Measurements from ENCODE around the gene MATN3.
"Not testable (repeated sequence)": the region's sequence is repeated elsewhere in the genome, so short reads cannot be mapped to it uniquely, and the experiment has no call there.

Gene MATN3, protein sequence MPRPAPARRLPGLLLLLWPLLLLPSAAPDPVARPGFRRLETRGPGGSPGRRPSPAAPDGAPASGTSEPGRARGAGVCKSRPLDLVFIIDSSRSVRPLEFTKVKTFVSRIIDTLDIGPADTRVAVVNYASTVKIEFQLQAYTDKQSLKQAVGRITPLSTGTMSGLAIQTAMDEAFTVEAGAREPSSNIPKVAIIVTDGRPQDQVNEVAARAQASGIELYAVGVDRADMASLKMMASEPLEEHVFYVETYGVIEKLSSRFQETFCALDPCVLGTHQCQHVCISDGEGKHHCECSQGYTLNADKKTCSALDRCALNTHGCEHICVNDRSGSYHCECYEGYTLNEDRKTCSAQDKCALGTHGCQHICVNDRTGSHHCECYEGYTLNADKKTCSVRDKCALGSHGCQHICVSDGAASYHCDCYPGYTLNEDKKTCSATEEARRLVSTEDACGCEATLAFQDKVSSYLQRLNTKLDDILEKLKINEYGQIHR

DNA sequence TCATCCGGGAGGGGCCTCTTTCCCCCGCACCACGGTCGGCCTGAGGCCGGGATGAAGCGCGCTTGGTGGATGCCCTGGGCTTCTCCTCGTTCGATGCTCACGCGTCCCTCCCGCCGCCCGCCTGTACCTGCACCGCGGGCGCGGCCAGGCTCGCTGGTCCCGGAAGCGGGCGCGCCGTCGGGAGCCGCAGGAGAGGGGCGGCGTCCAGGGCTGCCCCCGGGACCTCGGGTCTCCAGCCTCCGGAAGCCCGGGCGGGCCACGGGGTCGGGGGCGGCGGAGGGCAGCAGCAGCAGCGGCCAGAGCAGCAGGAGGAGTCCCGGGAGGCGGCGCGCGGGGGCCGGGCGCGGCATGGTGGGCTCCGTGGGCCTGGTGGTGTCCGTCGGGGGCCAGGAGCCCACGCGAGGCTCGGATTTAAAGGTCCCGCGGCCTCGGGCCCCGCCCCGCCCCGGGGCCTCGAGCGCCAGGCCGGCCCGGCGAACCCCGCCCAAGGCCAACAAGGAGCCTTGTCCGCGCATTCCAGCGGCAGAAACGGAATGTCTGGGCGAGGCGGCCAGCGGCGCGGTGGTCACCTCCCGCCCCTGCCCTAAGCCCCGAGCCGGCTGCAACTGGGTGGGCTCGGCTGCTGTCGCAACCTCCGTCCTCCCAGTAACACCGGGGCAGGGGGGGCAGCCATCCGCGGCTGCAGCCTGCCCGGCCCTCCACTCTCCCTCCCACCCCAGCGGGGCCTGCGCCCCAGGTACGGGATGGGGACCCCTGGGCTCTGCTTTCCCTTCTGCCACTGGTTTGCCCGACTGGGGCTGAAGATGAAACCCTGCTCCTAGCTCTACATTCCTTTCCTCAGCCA is at the start of gene MATN3:
TSS of gene MATN3 (minus strand) at position 387 of the 844 bp plus-strand sequence. CDS start at position 350, 37 bp downstream.
- no peak for DNase-seq

DNA sequence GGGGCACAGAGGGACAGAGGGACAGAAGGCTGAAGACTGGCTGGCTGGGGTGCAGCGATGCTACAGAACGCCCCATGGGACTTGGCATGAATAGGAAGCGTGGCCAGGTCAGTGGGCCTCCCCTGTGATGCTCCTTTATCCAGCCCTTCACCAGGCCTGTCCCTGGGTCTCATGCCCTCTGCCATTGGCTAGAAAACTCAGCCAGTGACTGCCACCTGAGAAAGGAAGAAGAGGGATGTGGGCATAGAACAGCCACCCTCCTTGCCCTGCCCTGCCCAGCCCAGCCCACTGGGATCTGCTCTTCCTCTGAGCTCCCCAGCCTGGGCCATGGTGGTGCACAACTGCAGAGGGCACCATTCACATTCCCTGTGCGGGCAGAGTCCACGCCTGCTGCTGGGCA is 49.5 kb upstream of the MATN3 start:
- no peak for DNase-seq

DNA sequence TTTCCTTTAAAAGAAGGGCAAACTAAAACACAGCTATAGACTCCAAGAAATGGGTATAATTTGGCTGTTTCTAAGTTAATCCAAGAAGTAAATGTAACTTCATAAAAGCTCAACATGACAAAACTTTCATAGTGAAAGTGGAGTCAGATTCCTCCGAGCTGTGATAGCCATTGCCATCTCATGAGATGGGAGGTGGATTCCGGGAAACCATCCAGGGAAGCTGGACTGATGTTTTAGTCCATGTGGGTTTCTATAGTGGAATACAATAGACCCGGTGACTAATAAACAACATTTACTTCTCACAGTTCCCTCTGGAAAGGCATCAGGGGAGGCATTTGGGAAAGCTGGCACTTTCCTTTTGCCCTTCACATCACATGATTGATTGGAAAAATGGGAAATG is 49.0 kb upstream of the MATN3 start:
- no peak for DNase-seq

DNA sequence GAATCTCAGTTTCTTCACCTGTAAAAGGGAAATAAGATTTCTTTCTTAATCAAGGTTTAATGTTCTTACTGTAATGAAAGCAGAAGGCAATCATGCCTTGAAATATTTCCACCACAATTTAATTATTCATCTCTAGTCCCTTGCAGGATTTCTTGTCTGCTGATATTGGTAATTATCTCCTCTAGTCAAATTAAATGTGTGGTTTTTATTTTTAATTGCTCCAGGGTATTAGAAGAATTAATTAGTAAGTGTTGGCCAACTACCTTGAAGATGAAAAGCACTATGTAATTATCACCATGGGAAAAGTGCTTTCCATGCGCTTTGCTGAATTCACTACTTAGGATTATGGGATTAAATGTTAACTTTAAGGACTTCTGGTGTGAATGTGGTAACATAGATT is 47.6 kb upstream of the MATN3 start:
- no peak for DNase-seq

DNA sequence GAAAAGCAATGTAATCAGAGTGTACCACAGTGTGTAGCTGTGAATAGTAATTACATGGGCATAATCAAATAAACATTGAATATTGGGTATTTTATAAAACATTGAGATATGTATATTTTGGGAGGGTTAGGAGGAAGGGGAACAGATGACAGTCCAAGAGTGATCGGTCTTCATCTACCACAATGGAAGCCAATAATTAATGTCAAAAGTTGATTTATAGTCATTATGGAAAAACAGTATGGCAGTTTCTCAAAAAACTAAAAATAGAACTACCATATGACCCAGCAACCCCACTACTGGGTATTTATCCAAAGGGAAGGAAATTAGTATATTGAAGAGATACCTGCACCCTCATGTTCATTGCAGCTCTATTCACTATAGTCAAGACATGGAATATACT is 44.8 kb upstream of the MATN3 start:
- DNase-seq: no peak

DNA sequence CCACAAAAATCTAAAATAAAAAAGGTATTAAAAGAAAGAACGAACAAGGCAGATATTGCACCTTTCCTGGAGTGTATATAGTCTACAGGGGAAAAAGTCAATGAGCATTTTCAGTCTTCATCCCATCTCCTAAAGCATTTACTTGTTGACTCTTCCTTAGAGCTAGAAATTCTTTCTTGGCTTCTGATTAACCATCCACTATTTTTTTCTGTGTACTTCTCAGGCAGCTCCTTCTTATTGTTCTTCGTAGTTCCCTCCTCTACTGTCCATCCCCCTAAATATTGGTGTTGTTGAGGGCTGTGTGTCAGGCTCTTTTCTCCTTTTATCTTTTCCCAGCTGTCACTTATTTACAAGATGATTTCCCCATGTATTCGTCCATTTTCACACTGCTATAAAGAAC is 42.5 kb upstream of the MATN3 start:
- DNase-seq: no peak

DNA sequence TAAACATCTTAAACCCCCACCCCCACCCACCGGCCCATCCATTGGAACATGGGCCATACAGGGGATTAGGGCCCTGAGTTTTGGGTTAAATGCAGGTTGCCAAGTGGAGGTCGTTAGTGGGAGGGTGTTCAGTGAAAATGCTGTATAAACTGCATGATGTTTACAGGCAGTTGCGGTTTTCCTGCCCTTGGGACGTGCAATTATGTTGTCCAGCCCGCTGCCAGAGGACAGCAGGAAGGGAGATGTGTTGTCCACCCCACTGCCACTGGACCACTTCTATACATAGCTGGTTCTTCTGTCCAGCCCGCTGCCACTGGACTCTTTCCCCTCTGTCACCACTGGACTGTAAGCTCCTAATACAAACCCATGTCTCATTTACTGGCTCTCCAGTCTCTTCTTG is 41.7 kb upstream of the MATN3 start:
- DNase-seq: no peak

DNA sequence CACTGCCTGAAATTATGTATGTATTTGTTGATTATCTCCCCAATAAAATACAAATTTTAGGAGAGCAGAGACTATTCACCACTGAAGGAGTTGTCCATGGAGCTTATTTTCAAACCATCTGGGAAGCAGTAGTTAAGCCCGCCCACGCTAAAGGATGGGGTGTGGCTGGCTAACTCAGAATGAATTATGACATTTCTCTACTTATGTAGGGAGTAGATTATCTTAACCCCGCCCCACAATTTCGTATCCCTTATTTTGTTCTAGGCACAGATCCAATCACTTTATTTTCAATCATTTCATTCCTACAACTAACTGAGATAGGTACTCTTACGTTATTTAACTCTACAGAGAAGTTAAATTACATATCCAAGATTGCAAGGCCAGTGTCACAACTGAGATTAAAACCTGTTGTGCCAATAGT is 40.4 kb upstream of the MATN3 start:
- DNase-seq: peak in 1 of 2 donors; percentile 3

DNA sequence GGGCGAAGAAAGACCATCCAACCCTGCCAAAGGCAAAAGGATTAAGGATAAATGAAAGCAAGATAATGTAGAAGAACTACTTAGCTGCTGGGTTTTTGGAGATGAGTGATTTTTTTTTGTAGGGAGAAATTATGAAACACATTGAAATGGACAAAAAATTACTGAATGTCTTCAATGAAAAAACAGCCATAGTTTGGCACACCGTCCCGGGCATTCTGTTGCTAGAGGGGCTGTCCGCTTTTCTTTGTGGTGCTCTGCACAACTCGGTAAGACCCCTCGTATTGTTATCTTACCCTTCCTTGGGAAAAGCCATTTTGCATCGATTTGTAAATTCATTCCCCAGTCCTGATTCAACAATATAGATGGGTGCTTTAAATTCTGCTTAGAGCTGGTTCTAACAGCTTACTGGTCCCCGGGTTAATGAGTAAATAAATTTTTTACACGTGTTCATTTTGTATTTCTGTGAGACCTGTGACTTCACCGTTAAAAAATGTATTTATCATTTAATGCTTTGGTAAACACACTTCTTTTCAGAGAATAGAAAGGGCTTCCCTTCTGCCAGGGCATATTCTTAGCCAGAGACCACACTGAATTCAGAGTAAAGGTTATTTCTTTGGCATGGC is 39.9 kb upstream of the MATN3 start:
- no peak for DNase-seq

DNA sequence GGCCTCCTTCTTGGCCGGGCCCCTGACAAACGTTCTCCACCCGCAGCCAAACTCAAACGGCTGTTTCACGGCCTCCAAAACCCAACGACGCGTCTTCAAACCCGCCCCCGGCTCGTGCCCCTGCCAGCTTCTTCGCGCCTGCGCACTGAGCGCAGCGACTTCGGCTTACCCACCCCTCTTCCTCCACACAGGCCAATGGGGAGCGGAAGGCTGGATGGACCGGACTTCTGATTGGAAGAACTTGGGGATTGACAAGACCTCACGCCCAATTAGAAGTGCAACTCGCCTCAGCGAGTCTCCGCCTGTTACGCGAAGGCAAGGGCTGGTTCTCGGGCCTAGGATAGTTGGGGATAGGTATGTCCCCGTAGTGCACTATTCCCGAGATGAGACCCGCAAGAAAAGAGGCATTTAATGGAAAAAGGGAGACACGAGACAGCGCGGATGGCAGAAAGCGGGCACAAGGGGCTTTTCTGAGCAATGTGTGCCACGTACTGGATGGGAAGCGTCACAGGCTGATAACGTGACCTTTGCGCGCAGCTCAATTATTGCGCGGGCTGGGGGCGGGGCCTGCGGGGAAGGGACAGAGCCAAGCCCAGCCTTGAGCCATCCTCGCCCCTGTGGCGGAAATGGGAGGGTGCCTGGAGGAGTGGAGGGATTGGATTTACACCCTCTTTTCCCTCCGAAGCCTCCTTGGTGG is 39.2 kb upstream of the MATN3 start, which contains the start of gene LAPTM4A:
TSS of gene LAPTM4A (minus strand) at position 97 of the 697 bp plus-strand sequence. CDS start 108 bp downstream, outside the sequence.
- peak; percentile 97 to 98 for DNase-seq

DNA sequence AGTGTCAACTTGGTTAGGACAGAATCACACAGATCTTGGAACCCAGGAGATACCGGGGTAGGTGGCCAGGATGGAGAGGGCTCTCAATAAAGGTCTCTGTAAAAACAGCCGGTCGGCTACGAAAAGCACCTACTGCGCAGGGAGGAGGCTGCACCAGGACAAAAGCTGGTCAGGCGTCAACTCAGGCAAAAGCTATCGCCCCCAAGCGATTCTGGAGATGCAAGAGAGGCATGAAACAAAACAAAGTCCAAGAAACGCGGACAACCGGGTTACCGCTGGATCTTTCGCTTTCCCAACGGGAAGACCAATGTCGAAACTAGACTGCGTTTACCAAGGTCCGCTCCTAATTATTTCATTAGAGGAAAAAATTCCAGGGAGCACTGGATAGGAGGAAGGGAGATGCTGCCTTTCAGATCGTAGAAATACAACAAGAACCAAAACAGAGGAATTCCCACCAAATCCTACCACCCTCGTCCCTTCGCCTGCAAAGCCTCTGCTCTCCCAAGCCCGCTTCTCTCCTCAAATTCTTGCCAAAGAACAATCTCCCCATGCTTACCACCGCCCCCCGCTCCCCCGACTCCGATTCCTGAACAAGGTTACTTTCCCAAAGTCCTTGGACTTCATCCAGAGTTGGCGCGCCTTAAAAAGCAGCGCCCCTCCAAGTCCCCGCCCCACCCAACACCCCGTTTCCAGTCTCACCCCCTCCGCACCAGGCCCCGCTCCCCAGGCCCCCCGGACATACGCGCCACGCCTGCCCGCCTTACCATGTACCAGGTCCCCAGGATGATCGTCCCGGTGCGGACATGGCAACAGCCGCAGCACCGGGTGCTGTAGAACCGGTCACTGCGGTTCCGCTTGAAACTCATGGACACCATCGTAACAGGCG is 38.4 kb upstream of the MATN3 start:
- DNase-seq: peak; percentile 14 to 26

DNA sequence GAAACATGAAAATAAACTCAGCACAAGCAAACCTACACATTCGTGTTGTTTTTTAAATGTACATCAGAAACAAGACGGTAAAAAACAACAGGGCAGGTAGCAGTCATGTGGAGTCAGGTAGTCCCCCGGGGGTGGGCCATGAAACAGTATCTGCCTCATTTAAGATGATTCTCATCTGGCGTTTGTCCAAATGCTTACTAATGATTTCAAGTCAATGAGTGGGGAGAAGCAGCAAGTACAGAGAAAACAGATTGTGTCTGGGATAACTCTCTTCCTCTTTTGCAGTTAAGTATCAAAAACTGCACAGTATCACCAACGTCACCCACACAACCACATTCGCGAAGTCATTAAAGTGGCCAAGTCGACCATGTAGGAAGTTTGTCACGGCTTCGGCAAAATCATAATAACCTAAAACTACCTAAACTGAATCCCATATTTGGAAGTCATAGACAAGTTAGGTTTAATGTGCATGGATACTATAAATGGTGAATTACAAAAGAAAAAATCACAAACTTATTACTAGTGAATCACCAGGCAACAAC is 37.7 kb upstream of the MATN3 start:
- peak; percentile 20 to 35 for DNase-seq

DNA sequence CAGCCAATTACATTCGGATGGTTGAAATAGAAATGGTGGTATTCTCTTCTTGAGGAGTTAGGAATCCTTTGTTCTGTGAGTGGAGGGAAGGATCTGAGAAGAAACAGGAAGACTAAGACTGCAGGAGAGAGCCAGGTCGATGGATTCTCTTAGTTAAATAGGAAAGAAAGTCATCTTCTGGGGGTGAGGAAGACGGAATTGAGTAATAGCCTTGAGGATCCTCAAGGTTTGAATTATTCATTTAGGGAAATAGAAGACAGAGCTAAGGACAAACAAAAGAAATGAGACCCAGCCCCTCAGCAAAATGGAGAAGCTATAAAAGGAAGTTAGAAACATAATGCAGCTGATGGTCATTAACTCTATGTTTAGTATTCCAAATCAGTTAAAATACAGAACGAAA is 37.2 kb upstream of the MATN3 start:
- no peak for DNase-seq

DNA sequence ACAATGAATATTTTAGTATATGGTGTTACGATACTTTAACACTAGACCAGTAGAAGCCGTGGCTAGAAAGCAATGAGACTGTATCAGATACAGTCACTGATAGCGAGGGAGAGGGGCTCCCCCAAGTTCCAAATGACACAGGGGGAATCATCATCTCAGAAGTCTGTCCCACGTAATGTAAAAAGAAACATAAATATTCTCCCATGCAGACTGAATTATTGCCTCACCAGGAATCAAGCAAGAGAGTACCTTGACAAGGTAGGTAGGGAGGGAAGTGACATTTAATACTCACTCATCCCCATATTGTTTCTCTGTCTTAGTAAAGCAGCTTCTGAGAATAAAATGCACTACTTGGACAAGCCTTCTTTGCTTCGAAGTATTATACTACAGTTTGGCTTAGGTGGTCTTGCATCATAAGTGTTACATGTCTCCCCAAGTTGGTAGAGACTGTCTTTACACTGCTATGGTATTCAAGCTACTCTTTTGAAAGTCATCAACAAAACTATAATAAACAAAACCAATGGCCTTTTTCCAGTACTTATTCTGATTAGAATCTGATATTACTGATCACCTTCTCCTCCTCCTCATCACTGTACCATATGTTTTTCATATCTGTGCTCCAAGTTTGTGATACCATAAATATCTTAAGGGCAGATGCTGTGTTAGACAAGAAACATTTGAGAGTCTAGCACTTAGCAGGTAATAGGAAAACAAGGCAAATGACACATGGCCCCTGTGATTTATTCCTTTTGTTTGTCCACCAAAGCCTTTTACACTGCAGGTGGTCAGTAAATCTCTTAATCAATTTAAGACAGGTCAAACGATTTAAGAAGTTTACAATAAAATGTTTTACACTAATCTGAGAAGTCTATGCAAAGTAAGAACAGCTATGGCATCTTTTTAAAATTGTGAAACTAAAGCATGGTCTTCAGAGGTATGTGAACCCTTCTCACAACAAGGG is 36.3 kb upstream of the MATN3 start:
- no peak for DNase-seq

DNA sequence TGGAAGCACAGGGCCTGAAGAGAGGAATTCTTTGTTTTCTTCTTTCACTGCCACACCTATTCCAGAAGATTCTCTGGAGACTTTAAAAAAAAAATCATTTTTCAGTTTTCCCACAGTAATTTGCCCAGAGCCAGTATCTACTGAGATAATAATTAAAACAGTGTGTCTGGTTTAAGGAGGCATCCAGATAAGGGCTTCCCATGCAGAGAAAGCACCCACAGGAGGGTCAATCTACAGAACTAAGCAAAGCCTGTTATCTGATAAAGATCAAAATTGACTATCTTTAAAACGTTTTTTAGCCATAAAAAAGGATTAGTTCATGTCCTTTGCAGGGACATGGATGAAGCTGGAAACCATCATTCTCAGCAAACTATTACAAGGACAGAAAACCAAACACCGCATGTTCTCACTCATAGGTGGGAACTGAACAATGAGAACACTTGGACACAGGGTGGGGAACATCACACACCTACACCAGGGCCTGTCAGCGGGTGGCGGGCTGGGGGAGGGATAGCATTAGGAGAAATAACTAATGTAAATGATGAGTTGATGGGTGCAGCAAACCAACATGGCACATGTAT is 33.3 kb upstream of the MATN3 start:
- not testable (repeated sequence) for DNase-seq

DNA sequence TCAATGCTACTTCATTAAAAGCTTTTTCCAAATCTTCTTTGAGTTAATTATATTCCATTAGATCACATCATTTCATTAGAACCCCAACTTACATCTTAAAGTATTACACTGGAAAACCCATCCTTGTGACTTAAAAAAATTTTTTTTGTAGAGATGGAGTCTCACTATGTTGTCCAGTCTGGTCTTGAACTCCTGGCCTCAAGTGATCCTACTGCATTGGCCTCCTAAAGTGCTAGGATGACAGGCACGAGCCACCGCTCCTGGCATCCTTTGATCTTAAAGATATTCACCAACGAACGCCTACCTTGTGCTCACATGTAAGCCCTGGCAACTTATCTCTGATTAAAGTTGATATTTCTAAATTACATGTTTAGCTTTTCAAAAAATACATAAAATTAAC is 32.3 kb upstream of the MATN3 start:
- DNase-seq: no peak

DNA sequence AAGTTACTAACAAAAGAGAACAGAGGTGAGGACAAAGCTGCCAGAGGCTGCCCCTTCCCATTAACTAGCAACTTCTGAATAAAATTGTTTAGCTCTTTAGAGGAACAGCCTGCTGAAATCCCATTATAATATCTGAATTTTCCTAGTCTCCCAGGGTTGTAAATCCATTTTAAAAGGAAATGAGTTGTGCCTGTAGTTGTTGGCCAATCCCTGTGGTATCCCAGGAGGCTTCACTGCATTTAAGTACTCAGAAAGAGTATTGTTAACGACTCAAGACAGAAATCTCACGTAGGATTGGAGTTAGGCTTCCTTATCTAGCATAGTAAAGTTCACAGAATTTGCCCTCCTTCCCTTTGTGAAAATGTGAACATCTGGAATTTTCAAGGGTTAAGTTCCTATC is 30.1 kb upstream of the MATN3 start:
- no peak for DNase-seq

DNA sequence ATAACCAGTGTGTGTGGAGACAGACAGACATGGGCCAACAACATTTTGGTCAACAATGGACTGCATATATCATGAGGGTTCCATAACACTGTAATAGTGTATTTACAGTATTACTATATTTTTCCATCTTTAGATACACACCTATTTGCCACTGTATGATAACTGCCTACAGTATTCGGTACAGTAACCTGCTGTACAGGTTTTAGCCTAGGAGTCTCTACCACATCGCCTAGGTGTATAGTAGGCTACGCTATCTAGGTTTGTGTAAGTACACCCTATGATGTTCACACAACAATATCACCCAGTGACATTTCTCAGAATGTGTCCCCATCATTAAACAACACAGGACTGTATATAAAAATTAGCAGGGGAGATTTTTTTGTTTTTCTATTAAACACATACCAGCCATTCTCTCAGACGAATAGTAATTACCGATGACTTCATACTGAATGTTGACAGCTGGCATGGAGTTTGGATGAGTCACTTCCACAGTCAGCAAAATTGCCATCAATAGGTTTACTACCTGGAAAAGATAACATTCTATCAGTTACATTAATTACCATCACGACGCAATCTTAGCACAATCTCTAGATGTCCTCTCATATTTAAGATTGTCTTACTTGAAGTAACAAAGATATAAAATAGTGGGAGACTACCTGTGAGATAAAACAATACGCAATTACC is 28.2 kb upstream of the MATN3 start:
- DNase-seq: no peak

DNA sequence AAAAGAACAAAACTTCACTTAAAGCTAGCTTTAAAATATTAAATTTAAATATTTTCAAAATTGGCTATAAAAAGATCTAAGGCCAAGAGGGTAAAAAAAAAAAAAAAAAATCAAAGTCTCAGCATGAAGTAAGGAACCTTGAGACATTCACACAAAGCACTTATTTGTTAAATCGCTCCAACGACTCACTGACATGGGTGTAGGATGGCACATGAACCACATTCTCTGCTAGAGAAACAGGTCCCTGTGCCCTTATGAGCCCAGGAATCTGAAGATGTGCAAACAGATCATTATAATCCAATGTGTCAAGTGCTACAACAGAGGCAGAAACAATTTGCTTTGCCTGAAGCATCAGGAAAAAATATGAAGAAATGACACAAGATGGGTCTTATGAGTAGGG is 25.2 kb upstream of the MATN3 start:
- DNase-seq: no peak

Data from activated CD4-positive, alpha-beta T cell treated with anti-CD3 and anti-CD28 coated beads for 4 hours (primary cell).